HFFc6 (cell line): ENCODE measurements around the gene LARGE1. TPM values are rescaled to one million over a fixed set of nuclear protein-coding genes. Genes with fewer than 3 reads are reported as not detected.

Experiments used
- DNase-seq: peaks from one replicate; pipeline ENCODE4 v3.0.0-alpha.2; 2018
- H3K27ac Mint-ChIP-seq: 2 replicates; pipeline ENCODE4 v1.8.0; 2020; ENCODE audit warnings: mild to moderate bottlenecking, mixed read lengths
- H3K27me3 Mint-ChIP-seq: 2 replicates; pipeline ENCODE4 v1.8.0; 2021; ENCODE audit warnings: mild to moderate bottlenecking, moderate library complexity, mixed read lengths; ENCODE audit not compliant: insufficient read depth
- H3K36me3 Mint-ChIP-seq: 2 replicates; pipeline ENCODE4 v1.8.0; 2021; ENCODE audit warnings: low read depth, mixed read lengths
- H3K4me1 Mint-ChIP-seq: 2 replicates; pipeline ENCODE4 v1.8.0; 2020; ENCODE audit warnings: low read depth, mixed read lengths
- H3K4me3 Mint-ChIP-seq: 2 replicates; pipeline ENCODE4 v1.8.0; 2020; ENCODE audit warnings: mild to moderate bottlenecking, moderate library complexity, mixed read lengths
- H3K9me3 Mint-ChIP-seq: 2 replicates; pipeline ENCODE4 v1.8.0; 2020; ENCODE audit warnings: mild to moderate bottlenecking, mixed read lengths
- CTCF ChIP-seq: fragments of 200-600 bp; sonication (generic); IDR thresholded peaks from 2 replicates; pipeline ENCODE4 v1.5.0; 2021; ENCODE audit warnings: antibody characterized with exemption, mild to moderate bottlenecking
- total RNA-seq, 6 experiments: library from RNA; stranded (reverse); fragmentation: NEBNext Ultra II Directional; extraction: Animal tissue kit (Norgen Biotek cat#: 25700); gene quantifications; 2 replicates in 1 of 6; 3 replicates in 5 of 6; pipeline ENCODE4 v1.2.3, GENCODE V29; 2021

LARGE1 gene
- total RNA-seq, 6 experiments from 2014 or later = 4.9 to 7.3 (median 6.5) TPM

GRCh38 chr22:33405194-33405593 lies 515.1 kb downstream of the LARGE1 start:
- no peak for DNase-seq
- H3K4me1 Mint-ChIP-seq = no peaks in the 10 kb centered on the region
- H3K27me3 Mint-ChIP-seq = peaks cover 2% of the 10 kb centered on the region; the same call in 1 of the 2 replicates
- H3K27ac Mint-ChIP-seq = no peak overlapping the region
- 0 out of 2 replicates have a peak, but pooled peaks cover 10% of the 10 kb centered on the region for H3K36me3 Mint-ChIP-seq
- peaks cover 64% of the 10 kb centered on the region for H3K9me3 Mint-ChIP-seq
- TF ChIP-seq CTCF = no peak
- H3K4me3 Mint-ChIP-seq = no peak overlapping the region

- Mint-ChIP-seq H3K27ac (no peak overlapping the region), H3K4me1 (no peaks in the 10 kb centered on the region), H3K9me3 (peaks cover 63% of the 10 kb centered on the region), H3K36me3 (0 out of 2 replicates have a peak, but pooled peaks cover 10% of the 10 kb centered on the region), H3K27me3 (peaks cover 2% of the 10 kb centered on the region; the same call in 1 of the 2 replicates), H3K4me3 (no peak overlapping the region)
- TF ChIP-seq CTCF = no peak
- DNase-seq = no peak
Measured at GRCh38 chr22:33404723-33405122, 515.6 kb downstream of the LARGE1 start.

GRCh38 chr22:33402325-33402724 lies 518.0 kb downstream of the LARGE1 start:
- peaks cover 3% of the 10 kb centered on the region for H3K27me3 Mint-ChIP-seq
- H3K36me3 Mint-ChIP-seq = peaks cover 15% of the 10 kb centered on the region; the same call in 1 of the 2 replicates
- no peak overlapping the region for H3K27ac Mint-ChIP-seq
- H3K4me1 Mint-ChIP-seq = no peaks in the 10 kb centered on the region
- H3K9me3 Mint-ChIP-seq = peaks cover 60% of the 10 kb centered on the region
- H3K4me3 Mint-ChIP-seq = no peak overlapping the region
- TF ChIP-seq CTCF = no peak
- DNase-seq = no peak

DNA sequence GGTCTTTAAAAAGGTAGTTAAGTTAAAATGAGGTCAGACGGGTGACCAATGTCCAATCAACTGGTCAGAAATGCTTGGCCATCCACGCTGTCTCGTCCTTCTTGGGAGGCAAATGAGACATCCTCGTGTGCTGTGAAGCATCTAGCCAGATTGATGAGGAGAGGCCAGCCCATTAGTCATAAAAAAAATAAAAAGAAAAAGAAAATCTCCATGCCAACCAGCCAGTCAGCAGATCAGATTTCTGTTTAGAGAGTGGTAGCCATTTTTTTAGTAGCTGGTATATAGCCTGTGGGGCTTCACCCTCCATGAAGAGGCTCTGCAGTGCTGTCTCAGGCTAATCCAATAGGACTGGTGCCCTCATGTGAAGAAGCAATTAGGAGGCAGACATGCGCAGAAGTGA lies 519.0 kb downstream of the LARGE1 start:
- no peak for DNase-seq
- Mint-ChIP-seq H3K9me3 (peaks cover 68% of the 10 kb centered on the region), H3K4me1 (no peaks in the 10 kb centered on the region), H3K27ac (no peak overlapping the region), H3K27me3 (peaks cover 3% of the 10 kb centered on the region), H3K36me3 (peaks cover 15% of the 10 kb centered on the region; the same call in 1 of the 2 replicates), H3K4me3 (no peak overlapping the region)
- no peak for TF ChIP-seq CTCF

DNA sequence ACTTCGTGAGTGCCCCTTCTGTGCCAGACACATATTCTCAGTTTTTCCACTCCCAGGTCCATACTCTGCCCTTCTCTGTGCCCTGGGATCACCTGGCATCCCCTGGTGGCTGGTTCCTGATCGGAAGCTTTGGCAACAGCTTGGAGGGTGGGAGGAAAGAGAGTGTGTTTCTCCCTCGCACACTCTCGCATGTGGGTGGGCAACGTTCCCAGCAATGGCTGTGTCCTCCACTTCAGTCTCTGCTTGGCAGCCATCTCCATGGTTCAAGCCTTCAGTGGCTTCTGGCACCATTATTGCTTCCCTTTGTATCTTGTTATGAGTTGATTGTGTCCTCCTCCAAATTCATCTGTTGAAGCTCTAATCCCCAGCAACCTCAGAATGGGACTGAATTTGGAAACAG lies 519.4 kb downstream of the LARGE1 start:
- no peak for TF ChIP-seq CTCF
- Mint-ChIP-seq H3K4me3 (no peak overlapping the region), H3K27me3 (peaks cover 3% of the 10 kb centered on the region), H3K36me3 (peaks cover 15% of the 10 kb centered on the region; the same call in 1 of the 2 replicates), H3K4me1 (no peaks in the 10 kb centered on the region), H3K27ac (no peak overlapping the region), H3K9me3 (peaks cover 68% of the 10 kb centered on the region)
- no peak for DNase-seq
